ENCODE data around the gene POMT2.

The POMT2 gene

GRCh38 chr14:77240336-77240915, 80.3 kb downstream of the POMT2 start:
- no peak for DNase-seq (ENCODE audit: low spot score)

- DNase-seq (ENCODE audit: low spot score) = no peak
Measured at GRCh38 chr14:77239412-77239811, 81.3 kb downstream of the POMT2 start.

- DNase-seq (ENCODE audit: low spot score) = no peak
Measured at GRCh38 chr14:77238996-77239395, 81.7 kb downstream of the POMT2 start.

GRCh38 chr14:77238356-77238755, 82.3 kb downstream of the POMT2 start:
- no peak for DNase-seq (ENCODE audit: low spot score)

- no peak for DNase-seq (ENCODE audit: low spot score)
Measured at GRCh38 chr14:77236814-77237213, 83.9 kb downstream of the POMT2 start.

GRCh38 chr14:77231721-77232120, 89.0 kb downstream of the POMT2 start:
- no peak for DNase-seq (ENCODE audit: low spot score)

- DNase-seq (ENCODE audit: low spot score) = no peak
Measured at GRCh38 chr14:77230914-77231313, 89.8 kb downstream of the POMT2 start.

GRCh38 chr14:77228056-77228455, 92.6 kb downstream of the POMT2 start:
- no peak for DNase-seq (ENCODE audit: low spot score)

- no peak for DNase-seq (ENCODE audit: low spot score)
Measured at GRCh38 chr14:77225892-77226557, 94.7 kb downstream of the POMT2 start.

- no peak for DNase-seq (ENCODE audit: low spot score)
Measured at GRCh38 chr14:77225254-77225653, 95.4 kb downstream of the POMT2 start.

Measured in hepatic stellate cell (primary cell).